ENCODE results near the gene COL27A1.
"Not testable (repeated sequence)": the region's sequence is repeated elsewhere in the genome, so short reads cannot be mapped to it uniquely, and the experiment has no call there.

COL27A1 gene

DNA sequence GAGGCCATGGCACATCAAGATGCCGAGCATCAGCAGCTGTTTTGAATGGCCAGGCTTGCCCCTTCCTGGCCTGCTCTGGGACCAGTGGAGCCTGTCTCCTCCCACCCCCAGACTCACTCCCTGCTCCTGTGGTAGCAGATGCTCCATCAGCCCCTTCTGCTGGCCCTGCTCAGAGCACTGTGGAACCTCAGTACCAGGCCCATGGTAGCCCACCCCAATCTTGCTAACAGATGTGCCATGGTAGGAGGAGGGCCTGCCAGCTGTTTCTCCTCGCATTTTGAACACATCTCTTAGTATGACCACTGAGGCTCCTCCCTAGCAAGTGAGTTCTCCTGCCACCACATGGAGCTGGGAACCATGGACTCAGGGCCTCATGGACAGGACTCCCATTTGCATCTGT lies 29.5 kb downstream of the COL27A1 start:
- Histone ChIP-seq H3K9me3 (peaks cover under 1% of the 10 kb centered on the region; the same call in 1 of the 2 replicates), H3K4me3 (no peak overlapping the region), H3K27me3 (ENCODE audit: low read depth) (no peaks in the 10 kb centered on the region), H3K4me1 (no peaks in the 10 kb centered on the region), H3K36me3 (replicated peaks) (peaks cover 19% of the 10 kb centered on the region)
- DNase-seq (ENCODE audit: low spot score in 2 of 2), result no peak
- in situ Hi-C loops (cut with MboI; ENCODE audit: low sequenced_read_pairs), result no loop called here

DNA sequence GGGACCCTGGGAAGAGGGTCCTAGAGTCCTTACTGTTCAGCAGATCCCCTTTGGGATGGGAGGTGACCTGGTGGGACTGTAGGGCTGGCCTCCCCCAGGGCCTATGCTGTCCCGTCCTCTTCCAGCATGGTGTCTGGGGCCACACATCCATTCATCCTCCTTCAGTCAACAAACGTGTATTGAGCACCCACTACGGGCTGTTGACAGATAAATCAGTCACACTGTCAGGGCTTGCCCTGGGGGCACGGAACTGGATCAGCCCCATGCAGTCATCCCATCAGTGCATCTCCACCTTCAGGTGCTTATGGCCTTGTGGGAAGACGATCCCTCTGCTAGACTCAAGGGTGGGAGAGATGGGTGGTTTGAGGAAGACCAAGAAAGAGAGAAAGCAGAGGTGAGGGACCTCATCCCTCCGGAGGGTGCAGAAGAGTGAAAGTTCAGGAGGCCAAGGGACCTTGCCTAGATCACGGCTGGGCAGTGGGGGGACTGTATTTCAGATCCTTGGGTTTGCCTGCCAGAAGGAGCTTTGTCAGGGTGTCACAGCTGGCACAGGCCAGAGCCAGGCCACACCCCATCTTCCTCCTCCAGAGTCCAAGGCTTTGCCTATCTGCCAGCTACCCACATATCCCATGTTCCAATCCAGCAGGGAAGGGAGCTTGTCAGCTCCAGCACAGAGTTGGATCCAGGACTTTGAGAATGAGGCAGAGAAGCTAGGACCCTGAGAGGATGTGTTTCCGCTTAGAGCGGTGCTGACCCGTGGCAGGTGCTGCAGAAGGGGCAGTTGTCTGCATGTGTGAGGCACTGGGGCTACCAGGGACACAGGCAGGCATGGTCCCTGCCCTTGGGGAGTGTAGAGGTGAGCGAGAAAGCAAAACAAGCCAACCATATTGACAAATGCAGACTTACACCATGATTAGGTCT lies 30.5 kb downstream of the COL27A1 start:
- no peaks in the 10 kb centered on the region for H3K4me1 ChIP-seq
- peaks cover 2% of the 10 kb centered on the region; the same call in 1 of the 2 replicates for H3K9me3 ChIP-seq
- H3K27me3 ChIP-seq (ENCODE audit: low read depth), result no peaks in the 10 kb centered on the region
- no peak overlapping the region for H3K4me3 ChIP-seq
- DNase-seq (ENCODE audit: low spot score in 2 of 2), result no peak
- H3K36me3 ChIP-seq (replicated peaks), result peaks cover 15% of the 10 kb centered on the region
- in situ Hi-C loops (cut with MboI; ENCODE audit: low sequenced_read_pairs), result no loop called here

DNA sequence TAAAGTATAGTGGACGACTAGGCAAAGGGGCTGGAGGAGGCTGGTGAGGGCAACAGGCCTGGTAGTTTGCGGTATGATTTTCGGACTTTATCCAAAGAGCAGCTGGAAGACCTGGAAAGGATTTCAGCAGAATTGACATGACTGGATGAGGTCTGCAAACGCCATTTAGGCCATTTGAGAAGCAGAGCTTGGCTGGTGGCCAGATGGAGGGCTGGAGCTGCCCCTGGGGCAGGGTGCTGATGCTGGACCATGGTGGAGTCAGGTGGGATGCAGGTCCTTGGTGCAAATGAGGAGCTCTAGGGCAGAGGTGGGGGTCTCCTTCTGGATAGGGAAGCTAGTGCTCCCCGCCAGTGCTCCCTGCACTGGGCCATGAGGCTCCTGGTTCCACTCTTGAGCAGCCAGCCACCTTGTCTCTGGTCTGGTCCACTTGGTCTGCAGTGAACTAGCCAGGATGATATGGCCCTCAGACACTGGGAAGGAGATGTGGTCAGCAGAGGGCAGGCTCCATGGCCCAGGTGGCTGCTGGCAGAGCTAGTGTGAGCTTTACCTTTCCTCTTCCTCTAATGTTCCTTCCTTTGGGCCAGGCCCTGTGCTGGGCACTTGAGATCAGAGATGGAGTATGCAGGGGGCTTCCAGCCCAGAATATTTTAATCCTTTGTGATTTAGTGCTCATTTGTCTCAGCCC lies 31.4 kb downstream of the COL27A1 start:
- Histone ChIP-seq H3K4me3 (no peak overlapping the region), H3K9me3 (peaks cover 2% of the 10 kb centered on the region; the same call in 1 of the 2 replicates), H3K27me3 (ENCODE audit: low read depth) (no peaks in the 10 kb centered on the region), H3K4me1 (no peaks in the 10 kb centered on the region), H3K36me3 (replicated peaks) (peaks cover 19% of the 10 kb centered on the region)
- DNase-seq (ENCODE audit: low spot score in 2 of 2), result no peak
- in situ Hi-C loops (cut with MboI; ENCODE audit: low sequenced_read_pairs), result no loop called here

DNA sequence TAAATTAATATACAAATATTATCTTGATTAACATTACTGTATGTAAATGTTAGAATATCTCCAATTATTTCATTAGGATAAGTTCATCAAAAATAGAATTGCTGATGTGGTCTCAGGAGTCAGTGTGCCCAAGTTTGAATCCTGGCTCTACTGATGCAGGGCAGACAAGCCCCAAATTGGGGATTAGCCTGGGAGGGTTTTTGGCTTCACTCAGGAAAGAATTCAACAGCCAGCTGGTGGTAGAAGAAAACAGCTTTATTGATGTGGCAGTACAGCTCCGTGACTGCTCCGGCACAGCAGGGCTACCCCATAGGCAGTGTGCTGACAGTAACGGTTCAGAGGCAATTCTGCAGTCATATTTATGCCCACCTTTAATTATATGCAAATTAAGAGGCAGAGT lies 32.5 kb downstream of the COL27A1 start:
- Histone ChIP-seq H3K27me3 (ENCODE audit: low read depth) (no peaks in the 10 kb centered on the region), H3K4me3 (no peak overlapping the region), H3K36me3 (replicated peaks) (peaks cover 16% of the 10 kb centered on the region; the same call in 1 of the 2 replicates), H3K9me3 (peaks cover 2% of the 10 kb centered on the region; the same call in 1 of the 2 replicates), H3K4me1 (no peaks in the 10 kb centered on the region)
- in situ Hi-C loops (cut with MboI; ENCODE audit: low sequenced_read_pairs), result no loop called here
- DNase-seq (ENCODE audit: low spot score in 2 of 2), result no peak

DNA sequence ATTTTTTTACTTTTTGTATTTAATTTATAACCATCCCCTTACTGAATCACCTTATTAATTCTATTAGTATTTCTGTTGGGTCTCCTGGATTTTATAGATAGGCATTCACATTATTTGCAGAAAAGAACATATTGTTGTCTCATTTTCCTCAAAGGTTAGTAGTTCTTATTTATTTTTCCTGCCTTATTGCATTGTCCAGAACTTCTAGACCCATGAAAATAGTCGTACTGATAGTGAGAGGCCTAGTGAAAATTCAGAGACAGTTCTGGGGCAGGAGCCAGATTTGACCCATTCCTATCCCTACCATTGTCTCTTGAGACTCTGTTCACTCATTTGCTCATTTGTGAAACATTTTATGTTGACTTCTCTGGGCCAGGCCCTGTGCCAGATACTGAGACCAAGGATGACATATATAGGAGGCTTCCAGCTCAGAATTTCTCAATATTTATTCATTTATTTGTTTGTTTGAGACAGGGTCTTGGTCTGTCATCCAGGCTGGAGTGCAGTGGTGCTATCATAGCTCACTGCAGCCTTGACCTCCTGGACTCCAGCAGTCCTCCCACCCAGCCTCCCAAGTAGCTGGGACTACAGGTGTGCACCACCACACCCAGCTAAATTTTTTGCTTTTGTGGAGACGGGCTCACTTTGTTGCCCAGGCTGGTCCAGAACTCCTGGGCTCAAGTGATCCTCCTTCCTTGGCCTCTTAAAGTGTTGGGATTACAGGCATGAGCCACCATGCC lies 34.7 kb downstream of the COL27A1 start:
- peaks cover 8% of the 10 kb centered on the region for H3K36me3 ChIP-seq (replicated peaks)
- H3K27me3 ChIP-seq (ENCODE audit: low read depth), result no peaks in the 10 kb centered on the region
- in situ Hi-C loops (cut with MboI; ENCODE audit: low sequenced_read_pairs), result no loop called here
- DNase-seq (ENCODE audit: low spot score in 2 of 2), result no peak
- H3K4me1 ChIP-seq, result no peaks in the 10 kb centered on the region
- H3K9me3 ChIP-seq, result peaks cover 2% of the 10 kb centered on the region; the same call in 1 of the 2 replicates
- H3K4me3 ChIP-seq, result no peak overlapping the region

DNA sequence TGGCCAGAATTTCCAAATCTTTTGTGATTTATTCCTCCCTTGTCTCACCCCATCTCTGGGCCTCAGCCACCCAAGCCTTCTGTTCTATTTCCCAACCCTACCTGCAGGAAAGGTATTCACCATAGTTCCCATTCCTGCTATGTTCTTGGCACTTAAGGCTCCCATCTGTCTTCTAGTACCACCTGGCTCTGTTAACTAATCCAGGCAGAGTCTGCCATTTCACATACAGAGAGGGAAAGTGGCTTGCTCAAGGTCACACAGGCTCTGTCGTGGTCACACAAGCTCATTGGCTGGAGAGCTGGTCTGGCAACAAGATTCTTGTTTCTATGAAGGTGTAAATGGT lies 35.2 kb downstream of the COL27A1 start:
- in situ Hi-C loops (cut with MboI; ENCODE audit: low sequenced_read_pairs), result no loop called here
- H3K4me1 ChIP-seq, result no peaks in the 10 kb centered on the region
- peaks cover 2% of the 10 kb centered on the region; the same call in 1 of the 2 replicates for H3K9me3 ChIP-seq
- no peaks in the 10 kb centered on the region for H3K27me3 ChIP-seq (ENCODE audit: low read depth)
- no peak for DNase-seq (ENCODE audit: low spot score in 2 of 2)
- no peak overlapping the region for H3K4me3 ChIP-seq
- H3K36me3 ChIP-seq (replicated peaks), result peaks cover 8% of the 10 kb centered on the region

DNA sequence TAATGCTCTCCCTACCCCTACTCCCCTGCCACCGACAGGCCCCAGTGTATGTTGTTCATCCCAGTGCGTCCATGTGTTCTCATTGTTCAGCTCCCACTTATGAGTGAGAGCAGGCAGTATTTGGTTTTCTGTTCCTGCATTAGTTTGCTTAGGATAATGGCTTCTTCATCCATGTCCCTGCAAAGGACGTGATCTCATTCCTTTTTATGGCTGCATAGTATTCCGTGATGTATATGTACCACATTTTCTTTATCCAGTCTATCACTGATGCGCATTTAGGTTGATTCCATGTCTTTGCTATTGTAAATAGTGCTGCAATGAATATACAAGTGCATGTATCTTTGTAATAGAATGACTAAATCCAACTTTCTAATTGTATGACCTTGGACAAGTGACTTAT lies 36.1 kb downstream of the COL27A1 start:
- in situ Hi-C loops (cut with MboI; ENCODE audit: low sequenced_read_pairs), result not testable (repeated sequence)

DNA sequence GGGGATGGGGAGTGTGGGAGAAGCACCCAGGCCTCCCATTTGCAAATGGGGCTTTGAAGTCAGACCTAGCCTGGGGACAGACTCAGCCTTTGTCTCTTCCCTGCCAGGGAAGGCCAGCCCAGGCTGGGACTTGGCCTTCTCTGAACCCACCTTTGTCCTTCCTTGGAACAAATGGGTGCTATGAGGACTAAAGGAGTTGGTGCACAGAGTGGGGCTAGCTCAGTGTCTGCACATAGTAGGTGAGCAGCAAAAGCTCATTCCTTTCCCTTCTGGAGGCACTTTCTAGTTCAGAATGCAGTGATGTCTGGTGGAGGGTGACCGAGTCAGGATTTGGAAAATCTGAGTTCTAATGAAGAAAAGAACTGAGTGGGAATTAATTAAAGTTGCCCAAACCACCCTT lies 37.2 kb downstream of the COL27A1 start:
- peaks cover 2% of the 10 kb centered on the region; the same call in 1 of the 2 replicates for H3K9me3 ChIP-seq
- in situ Hi-C loops (cut with MboI; ENCODE audit: low sequenced_read_pairs), result no loop called here
- DNase-seq (ENCODE audit: low spot score in 2 of 2), result no peak

More for the DNA sequence above, 36.1 kb downstream of the COL27A1 start:
- DNase-seq (ENCODE audit: low spot score in 2 of 2); H3K27me3 ChIP-seq (ENCODE audit: low read depth); H3K4me1 ChIP-seq; H3K36me3 ChIP-seq (replicated peaks); H3K4me3 ChIP-seq; H3K9me3 ChIP-seq: not testable (repeated sequence)

DNA sequence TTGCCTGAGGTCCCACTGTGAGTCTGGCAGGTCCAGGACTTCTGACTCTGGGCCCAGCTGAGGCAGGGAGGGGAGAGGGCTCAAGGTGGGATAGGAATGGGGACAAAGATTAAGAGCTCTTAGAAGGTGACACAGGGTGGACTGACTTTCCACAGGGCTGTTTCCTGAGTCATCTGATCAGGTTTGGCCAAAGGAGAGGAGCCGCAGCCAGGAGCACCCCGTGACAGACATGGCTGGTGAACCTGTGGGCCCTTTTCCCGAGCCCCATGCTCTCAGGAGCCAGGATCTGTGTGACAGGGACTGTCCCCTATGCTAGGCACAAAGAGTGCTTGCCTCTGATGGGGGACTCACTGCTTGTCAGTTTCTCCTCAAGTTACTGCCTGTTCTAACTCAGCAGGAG lies 37.8 kb downstream of the COL27A1 start:
- H3K36me3 ChIP-seq (replicated peaks), result peaks cover 11% of the 10 kb centered on the region

More for the DNA sequence above, 37.2 kb downstream of the COL27A1 start:
- H3K4me1 ChIP-seq, result no peaks in the 10 kb centered on the region
- no peak overlapping the region for H3K4me3 ChIP-seq
- peaks cover 11% of the 10 kb centered on the region for H3K36me3 ChIP-seq (replicated peaks)
- H3K27me3 ChIP-seq (ENCODE audit: low read depth), result no peaks in the 10 kb centered on the region

DNA sequence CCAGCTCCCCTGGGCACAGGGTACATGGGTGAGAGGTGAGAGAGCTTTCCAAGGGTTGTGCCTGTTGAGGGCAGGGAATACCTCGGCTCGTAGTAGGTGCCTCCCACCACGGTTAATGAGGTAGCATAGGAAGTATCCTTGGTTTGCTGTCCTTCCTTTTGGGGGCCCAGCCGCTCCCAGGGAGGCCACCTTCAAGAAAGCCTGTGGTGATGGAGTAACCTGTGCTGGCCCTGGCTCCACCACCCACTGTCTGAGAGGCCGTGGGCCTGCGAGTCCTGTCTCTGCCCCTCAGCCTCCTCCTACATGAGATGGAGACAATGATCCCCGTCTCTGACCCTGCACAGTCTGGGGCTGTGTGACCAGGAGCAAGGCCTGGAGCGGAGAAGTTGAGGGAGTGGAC lies 40.8 kb downstream of the COL27A1 start:
- no peak for DNase-seq (ENCODE audit: low spot score in 2 of 2)
- Histone ChIP-seq H3K4me3 (no peak overlapping the region), H3K36me3 (replicated peaks) (peaks cover 7% of the 10 kb centered on the region), H3K27me3 (ENCODE audit: low read depth) (no peaks in the 10 kb centered on the region), H3K9me3 (no peaks in the 10 kb centered on the region), H3K4me1 (no peaks in the 10 kb centered on the region)
- in situ Hi-C loops (cut with MboI; ENCODE audit: low sequenced_read_pairs), result no loop called here

More for the DNA sequence above, 37.8 kb downstream of the COL27A1 start:
- H3K27me3 ChIP-seq (ENCODE audit: low read depth), result no peaks in the 10 kb centered on the region
- H3K9me3 ChIP-seq, result peaks cover 2% of the 10 kb centered on the region; the same call in 1 of the 2 replicates
- in situ Hi-C loops (cut with MboI; ENCODE audit: low sequenced_read_pairs), result no loop called here
- H3K4me1 ChIP-seq, result no peaks in the 10 kb centered on the region
- DNase-seq (ENCODE audit: low spot score in 2 of 2), result no peak
- H3K4me3 ChIP-seq, result no peak overlapping the region

DNA sequence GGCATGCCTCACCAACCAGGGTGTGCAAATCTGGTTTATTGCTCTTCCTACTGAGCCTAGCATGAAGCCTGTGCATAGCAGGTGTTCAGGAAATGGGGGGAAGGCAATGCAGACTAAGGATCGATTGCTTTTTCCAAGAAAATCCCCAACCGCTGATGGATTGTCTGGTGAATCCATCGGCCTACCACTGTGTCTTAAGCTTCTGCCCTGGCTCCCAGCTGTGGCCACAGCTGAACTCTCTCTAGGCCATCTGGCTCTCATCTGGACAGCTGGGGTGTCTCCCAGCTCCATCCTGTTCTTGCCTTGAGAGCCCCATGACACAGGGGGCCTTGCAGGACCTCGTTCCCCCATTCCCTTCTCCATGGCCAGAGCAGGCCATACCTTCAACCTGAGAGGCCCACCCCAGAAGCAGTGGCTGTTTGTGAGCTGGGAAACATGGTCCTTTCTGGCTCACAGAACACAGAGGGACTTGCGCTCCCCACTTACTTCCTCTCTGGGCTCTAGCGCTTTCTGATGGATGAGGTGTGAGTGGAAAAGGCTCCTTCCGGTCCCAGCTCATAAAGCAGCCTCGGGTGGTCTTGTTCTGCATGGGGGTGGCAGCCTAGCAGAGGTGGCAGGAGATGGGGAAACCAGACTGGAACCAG lies 41.8 kb downstream of the COL27A1 start:
- Histone ChIP-seq H3K36me3 (replicated peaks) (peaks cover 3% of the 10 kb centered on the region), H3K4me3 (no peak overlapping the region), H3K27me3 (ENCODE audit: low read depth) (no peaks in the 10 kb centered on the region), H3K9me3 (no peaks in the 10 kb centered on the region), H3K4me1 (no peaks in the 10 kb centered on the region)
- in situ Hi-C loops (cut with MboI; ENCODE audit: low sequenced_read_pairs), result no loop called here
- no peak for DNase-seq (ENCODE audit: low spot score in 2 of 2)

DNA sequence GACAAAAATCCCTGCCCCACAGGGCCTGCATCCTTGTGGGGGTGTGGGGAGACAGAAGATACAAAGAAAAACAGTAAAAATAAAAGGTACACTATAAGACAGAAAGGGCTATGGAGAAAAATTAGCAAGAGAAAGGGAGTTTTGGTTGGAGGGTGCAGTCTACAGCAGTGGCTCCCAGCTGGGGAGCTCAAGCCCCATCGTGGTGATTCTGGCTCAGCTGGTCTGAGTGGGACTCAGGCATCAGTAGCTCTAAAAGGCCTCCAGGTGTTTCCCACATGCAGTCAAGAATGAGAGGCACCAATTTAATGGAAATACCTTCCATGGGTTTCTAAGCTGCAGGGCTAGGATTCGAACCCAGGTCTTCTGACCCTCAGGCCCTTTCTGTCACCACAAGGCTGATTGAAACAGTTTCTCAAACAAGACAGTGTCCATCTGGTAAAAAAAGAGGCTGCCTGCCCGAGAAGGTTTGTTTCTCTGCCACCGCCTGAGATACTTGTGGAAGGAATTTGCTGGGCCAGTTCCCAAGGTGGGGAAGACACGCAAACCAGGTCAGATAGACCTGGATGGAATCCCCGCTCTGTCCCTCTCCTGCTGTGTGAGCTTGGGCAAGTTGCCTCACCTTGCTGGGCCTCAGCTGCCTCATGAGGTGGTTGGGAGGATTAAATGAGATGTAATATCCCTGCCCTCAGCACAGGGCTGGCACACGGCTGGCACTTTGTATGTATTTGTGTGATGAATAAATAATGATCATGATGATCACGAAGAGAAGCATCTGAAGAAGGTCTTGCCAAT lies 43.1 kb downstream of the COL27A1 start:
- Histone ChIP-seq H3K36me3 (replicated peaks) (peaks cover 3% of the 10 kb centered on the region), H3K4me1 (no peaks in the 10 kb centered on the region), H3K27me3 (ENCODE audit: low read depth) (no peaks in the 10 kb centered on the region), H3K9me3 (no peaks in the 10 kb centered on the region), H3K4me3 (no peak overlapping the region)
- DNase-seq (ENCODE audit: low spot score in 2 of 2), result no peak
- in situ Hi-C loops (cut with MboI; ENCODE audit: low sequenced_read_pairs), result no loop called here

All from HAP-1 (cell line).